ENCODE results near the gene CNIH1. TPM values are rescaled to one million over a fixed set of nuclear protein-coding genes. Genes with fewer than 3 reads are reported as not detected.
"Not testable (repeated sequence)": the region's sequence is repeated elsewhere in the genome, so short reads cannot be mapped to it uniquely, and the experiment has no call there.

Gene CNIH1
- total RNA-seq, 6 donors from 2014 or later, result 37.7 to 105 (median 57.9) TPM

DNA sequence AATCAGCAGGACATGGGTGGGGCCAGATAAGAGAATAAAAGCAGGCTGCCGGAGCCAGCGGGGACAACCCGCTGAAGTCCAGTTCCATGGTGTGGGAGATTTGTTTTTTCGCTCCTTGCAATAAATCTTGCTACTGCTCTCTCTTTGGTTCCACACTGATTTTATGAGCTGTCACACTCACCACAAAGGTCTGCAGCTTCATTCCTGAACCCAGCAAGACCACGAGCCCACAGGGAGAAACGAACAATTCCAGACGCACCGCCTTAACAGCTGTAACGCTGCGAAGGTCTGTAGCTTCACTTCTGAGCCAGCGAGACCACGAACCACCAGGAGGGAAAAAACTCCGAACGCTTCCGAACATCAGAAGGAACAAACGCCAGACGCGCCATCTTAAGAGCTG, 2.8 kb upstream of the CNIH1 start:
- H3K27ac ChIP-seq, result no peak overlapping the region
- H3K9me3 ChIP-seq, result no peaks in the 10 kb centered on the region
- peaks cover 5 to 19% (median 12%) of the 10 kb centered on the region in 4 donors for H3K4me1 ChIP-seq
- no peaks in the 10 kb centered on the region for H3K27me3 ChIP-seq
- H3K4me3 ChIP-seq, result no peak overlapping the region
- no peak for TF ChIP-seq CTCF (IDR thresholded peaks at IDR 0.05)
- no peak for TF ChIP-seq EP300 (IDR thresholded peaks at IDR 0.05)
- TF ChIP-seq POLR2AphosphoS5 (IDR thresholded peaks at IDR 0.05), result no peak
- ATAC-seq (ENCODE audit: low FRiP score in 2 of 2), result no peak
- 92 to 96% methylated on average over 18 of the region's 18 CpGs for WGBS, 2 donors
- DNase-seq, result no peak
- no peaks in the 10 kb centered on the region for H3K36me3 ChIP-seq

- H3K27me3 ChIP-seq; H3K36me3 ChIP-seq; H3K27ac ChIP-seq; H3K4me3 ChIP-seq; ATAC-seq (ENCODE audit: low FRiP score in 2 of 2); H3K9me3 ChIP-seq: not testable (repeated sequence)
- DNase-seq, result peak in 1 of 2 donors; percentile 73
- 96 to 98% methylated on average over 6 to 10 of the region's 23 CpGs for WGBS, 2 donors
- peaks cover 5 to 19% (median 12%) of the 10 kb centered on the region in 4 donors for H3K4me1 ChIP-seq
Observed at GRCh38 chr14:54442961-54443360, 1.8 kb upstream of the CNIH1 start.

GRCh38 chr14:54440476-54440872, 700 bp downstream of the CNIH1 start:
- Histone ChIP-seq H3K27ac (peak overlapping the region; percentile 88 to 96 (median 92)), H3K36me3 (no peaks in the 10 kb centered on the region), H3K9me3 (no peaks in the 10 kb centered on the region), H3K4me3 (peak overlapping the region; percentile 66 to 89 (median 82)), H3K27me3 (no peaks in the 10 kb centered on the region), H3K4me1 (peaks cover 11 to 23% (median 20%) of the 10 kb centered on the region in 4 donors)
- no peak for DNase-seq
- WGBS, 2 donors, result 3 to 4% methylated on average over 5 of the region's 5 CpGs
- TF ChIP-seq EP300 (IDR thresholded peaks at IDR 0.05) (no peak), CTCF (IDR thresholded peaks at IDR 0.05) (no peak), POLR2AphosphoS5 (IDR thresholded peaks at IDR 0.05) (no peak), POLR2A (IDR thresholded peaks at IDR 0.05) (no peak)
- ATAC-seq (ENCODE audit: low FRiP score in 2 of 2), result no peak

GRCh38 chr14:54440037-54440436, 1.1 kb downstream of the CNIH1 start:
- no peaks in the 10 kb centered on the region for H3K36me3 ChIP-seq
- WGBS, 2 donors, result 60 to 72% methylated on average over 7 of the region's 7 CpGs
- H3K27me3 ChIP-seq, result no peaks in the 10 kb centered on the region
- TF ChIP-seq POLR2A (IDR thresholded peaks at IDR 0.05) (no peak), POLR2AphosphoS5 (IDR thresholded peaks at IDR 0.05) (no peak), CTCF (IDR thresholded peaks at IDR 0.05) (no peak), EP300 (IDR thresholded peaks at IDR 0.05) (no peak)
- H3K27ac ChIP-seq, result peak overlapping the region in 3 of 4 donors; percentile 91 to 96 (median 94)
- DNase-seq (no peak), ATAC-seq (ENCODE audit: low FRiP score in 2 of 2) (no peak)
- peaks cover 14 to 26% (median 24%) of the 10 kb centered on the region in 4 donors for H3K4me1 ChIP-seq
- no peaks in the 10 kb centered on the region for H3K9me3 ChIP-seq
- H3K4me3 ChIP-seq, result peak overlapping the region in 3 of 4 donors; percentile 80 to 89 (median 85)

GRCh38 chr14:54438703-54439102, 2.5 kb downstream of the CNIH1 start:
- H3K9me3 ChIP-seq, result no peaks in the 10 kb centered on the region
- H3K4me1 ChIP-seq, result peaks cover 14 to 36% (median 32%) of the 10 kb centered on the region in 4 donors
- H3K4me3 ChIP-seq, result no peak overlapping the region
- ATAC-seq (ENCODE audit: low FRiP score in 2 of 2) (no peak), DNase-seq (no peak)
- no peaks in the 10 kb centered on the region for H3K27me3 ChIP-seq
- no peak for TF ChIP-seq CTCF (IDR thresholded peaks at IDR 0.05)
- TF ChIP-seq EP300 (IDR thresholded peaks at IDR 0.05), result no peak
- no peak for TF ChIP-seq POLR2AphosphoS5 (IDR thresholded peaks at IDR 0.05)
- TF ChIP-seq POLR2A (IDR thresholded peaks at IDR 0.05), result no peak
- 89 to 92% methylated on average over 4 of the region's 4 CpGs for WGBS, 2 donors
- no peak overlapping the region for H3K27ac ChIP-seq
- peaks cover 0 to 4% (median 0%) of the 10 kb centered on the region in 4 donors for H3K36me3 ChIP-seq

DNA sequence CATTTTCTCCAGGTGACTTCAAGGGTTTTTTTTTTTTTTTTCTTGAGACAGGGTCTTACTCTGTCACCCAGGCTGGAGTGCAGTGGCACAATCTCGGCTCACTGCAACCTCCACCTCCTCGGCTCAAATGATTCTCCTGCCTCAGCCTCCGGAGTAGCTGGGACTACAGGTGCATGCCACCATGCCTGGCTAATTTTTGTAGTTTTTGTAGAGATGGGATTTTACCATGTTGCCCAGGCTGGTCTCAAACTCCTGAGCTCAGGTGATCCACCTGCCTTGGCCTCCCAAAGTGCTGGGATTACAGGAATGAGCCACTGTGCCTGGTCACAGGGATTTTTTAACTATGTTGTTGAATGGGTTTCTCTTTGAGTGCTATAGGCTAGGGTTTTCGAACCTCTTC, 3.2 kb downstream of the CNIH1 start:
- not testable (repeated sequence) for ATAC-seq (ENCODE audit: low FRiP score in 2 of 2); H3K36me3 ChIP-seq; H3K9me3 ChIP-seq; DNase-seq; H3K27me3 ChIP-seq; H3K27ac ChIP-seq; H3K4me3 ChIP-seq
- WGBS, 2 donors, result 96 to 97% methylated on average over 4 of the region's 4 CpGs
- H3K4me1 ChIP-seq, result peaks cover 14 to 39% (median 34%) of the 10 kb centered on the region in 4 donors

Measured in upper lobe of left lung (tissue), 6 donors.